GM18526 (cell line): ENCODE measurements around the gene PCGF3.

ENCODE experiments used
- POLR2A ChIP-seq: IDR thresholded peaks from 3 replicates; pipeline ENCODE4 v1.6.1; 2011; ENCODE audit not compliant: insufficient read length; ENCODE audit errors: extremely low read depth

PCGF3 gene

DNA sequence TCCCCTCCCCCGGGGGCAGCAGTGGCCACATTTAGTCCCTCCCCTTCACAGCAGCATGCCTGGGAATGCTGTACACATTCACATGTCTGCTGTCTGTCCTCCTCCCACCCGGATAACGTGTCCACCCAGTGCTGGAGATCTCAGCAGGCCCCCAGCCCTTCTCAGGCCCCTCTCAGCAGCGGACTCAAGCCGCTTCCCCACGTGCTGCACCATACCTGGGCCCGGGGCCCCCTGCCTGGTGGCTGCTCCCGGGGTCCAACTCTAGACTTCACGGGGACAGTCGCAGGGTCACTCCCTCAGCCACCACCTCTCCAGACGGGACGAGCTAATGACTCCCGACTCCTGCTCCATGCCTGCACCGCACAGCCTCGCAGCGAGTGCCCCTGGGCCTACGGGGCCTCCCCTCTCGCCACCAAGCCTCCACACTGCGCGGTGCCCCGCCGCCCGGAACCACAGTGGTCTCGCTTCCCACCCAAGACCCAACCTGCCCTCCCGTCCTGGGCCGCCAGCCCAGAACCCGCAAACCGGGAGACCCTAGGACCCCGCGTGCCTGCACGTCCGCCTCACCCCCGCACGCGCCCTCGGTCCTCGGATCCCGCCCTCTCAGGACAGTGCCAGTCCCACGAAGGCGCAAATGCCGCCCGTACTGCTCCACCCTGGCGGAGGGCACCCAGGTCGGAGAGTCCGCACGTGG lies 1.3 kb upstream of the PCGF3 start:
- TF ChIP-seq POLR2A = no peak

DNA sequence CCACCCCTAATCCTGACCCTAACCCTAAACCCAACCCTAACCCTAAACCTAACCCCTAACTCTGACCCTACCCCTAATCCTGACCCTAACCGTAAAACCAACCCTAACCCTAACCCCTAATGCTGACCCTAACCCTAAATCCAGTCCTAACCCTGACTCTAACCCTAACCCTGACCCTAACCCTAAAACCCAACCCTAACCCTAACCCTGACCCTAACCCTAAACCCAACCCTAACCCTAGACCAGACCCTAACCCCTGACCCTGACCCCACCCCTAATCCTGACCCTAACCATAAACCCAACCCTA lies 708 bp upstream of the PCGF3 start:
- no peak for TF ChIP-seq POLR2A

DNA sequence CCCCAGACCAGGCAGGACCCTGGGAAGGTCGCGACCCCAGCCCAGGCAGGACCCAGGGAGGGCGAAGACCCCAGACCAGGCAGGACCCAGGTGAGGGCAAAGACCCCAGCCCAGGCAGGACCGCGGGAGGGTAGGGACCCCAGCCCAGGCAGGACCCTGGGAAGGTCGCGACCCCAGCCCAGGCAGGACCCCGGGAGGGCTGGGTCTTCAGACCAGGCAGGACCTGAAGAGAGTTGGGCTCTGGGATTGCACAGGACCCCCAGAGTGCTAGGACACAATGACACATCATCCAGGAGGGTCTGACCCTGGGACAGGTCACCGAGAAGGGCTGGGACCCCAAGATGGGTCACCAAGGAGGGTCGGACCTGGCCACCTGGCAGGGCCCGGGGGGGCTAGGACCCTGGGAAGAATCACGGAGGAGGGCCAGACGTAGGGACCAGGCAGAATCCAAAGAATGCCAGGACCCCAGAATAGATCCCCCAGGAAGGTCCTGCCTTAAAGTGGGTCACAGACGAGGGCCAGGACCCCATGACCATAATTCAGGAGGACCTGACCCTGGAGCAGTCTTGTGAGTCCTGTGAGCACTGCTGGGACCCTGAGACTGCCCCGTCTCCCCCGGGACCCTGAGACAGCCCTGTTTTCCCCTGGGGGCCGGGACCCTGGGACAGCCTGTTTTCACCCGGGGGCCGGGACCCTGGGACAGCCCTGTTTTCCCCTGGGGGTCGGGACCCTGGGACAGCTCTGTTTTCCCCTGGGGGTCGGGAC lies 1.4 kb downstream of the PCGF3 start:
- no peak for TF ChIP-seq POLR2A

DNA sequence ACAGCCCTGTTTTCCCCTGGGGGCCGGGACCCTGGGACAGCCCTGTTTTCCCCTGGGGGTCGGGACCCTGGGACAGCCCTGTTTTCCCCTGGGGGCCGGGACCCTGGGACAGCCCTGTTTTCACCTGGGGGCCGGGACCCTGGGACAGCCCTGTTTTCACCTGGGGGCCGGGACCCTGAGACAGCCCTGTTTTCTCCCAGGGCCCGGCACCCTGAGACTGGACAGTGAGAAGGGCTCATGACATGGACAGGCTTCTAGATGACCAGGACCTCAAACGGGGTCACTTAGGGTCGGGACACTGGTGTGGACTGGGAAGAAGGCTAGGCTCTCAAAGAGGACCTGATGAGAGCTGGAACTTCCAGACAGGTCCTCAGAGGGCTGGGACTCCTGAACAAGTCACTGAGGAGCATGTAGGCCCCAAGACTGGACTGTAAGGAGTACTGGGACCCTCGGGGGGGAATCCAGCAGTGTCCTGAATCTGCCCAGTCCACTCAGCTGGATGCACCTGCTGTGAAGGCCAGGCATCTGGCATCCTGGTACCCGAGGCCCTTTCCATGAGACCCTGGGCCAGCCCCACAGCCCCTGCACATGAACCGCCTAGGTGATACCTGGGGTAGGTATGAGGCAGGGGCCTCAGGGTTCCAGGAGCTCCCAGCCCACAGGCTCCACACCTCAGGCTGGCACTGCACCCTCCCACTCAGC lies 2.4 kb downstream of the PCGF3 start:
- no peak for TF ChIP-seq POLR2A

DNA sequence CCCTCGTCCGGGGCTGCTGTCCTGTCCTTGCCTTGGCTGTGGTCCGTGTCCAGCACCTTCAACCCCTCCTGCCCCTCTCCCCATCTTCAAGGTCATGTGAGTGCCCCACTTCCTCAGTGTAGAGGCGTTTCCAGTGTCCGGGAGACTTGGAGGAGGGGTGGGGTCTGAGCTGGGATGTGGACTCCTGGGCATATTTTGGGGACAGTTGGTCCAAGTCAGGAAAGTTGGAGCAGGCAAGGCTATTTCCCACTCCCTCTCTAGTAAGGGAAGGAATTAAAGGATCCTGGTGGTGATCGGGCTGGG lies 3.0 kb downstream of the PCGF3 start:
- no peak for TF ChIP-seq POLR2A

DNA sequence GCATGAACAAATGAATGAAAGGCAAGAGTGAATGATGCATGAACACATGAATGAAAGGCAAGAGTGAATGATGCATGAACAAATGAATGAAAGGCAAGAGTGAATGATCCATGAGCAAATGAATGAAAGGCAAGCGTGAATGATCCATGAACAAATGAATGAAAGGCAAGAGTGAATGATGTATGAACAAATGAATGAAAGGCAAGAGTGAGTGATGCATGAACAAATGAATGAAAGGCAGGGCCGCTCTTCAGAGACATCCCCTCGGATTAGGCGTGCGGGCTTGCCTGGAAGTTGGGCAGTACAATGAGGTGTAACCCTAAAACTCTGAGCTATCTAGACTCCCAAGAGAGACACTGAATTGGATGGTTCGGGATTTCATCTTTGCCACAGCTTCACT lies 3.7 kb downstream of the PCGF3 start:
- no peak for TF ChIP-seq POLR2A

DNA sequence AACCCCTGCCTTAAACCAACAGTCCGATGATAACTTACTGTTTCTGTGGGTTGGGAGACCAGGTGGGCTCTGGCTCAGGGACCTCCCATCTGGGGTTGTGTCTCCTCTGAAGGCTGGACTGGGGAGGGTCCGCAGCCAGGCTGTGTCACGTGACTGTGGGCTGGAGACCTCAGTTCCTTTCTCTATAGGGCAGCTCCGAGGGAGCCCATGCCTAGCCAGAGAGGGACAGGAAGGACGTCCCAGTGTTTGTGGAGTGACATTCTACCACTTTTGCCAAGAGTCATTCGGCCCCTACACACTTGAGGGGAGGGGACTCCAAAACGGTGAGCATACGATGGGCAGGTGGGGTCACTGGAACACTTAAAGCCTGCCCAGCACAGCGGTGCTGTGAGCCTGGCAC lies 4.5 kb downstream of the PCGF3 start:
- TF ChIP-seq POLR2A = no peak

DNA sequence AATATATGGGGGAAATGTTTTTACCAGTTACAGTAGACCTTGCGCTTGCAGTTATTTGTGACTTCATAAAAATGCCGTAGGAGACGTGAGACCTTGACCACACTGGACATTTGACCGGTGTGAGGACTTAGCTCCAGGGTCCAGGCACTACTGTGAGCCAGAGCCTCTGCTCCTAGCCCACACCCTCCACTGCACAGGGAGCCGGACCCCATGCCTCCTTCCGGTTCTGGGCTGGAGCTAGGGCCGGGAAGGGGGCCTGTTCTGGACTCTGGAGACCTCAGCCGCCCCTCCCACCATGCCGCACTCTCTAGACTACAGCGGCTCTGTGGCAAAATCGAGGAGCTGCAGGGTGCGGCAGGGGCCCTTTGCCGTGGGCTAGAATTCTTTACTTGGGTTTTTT lies 5.3 kb downstream of the PCGF3 start:
- TF ChIP-seq POLR2A = no peak

DNA sequence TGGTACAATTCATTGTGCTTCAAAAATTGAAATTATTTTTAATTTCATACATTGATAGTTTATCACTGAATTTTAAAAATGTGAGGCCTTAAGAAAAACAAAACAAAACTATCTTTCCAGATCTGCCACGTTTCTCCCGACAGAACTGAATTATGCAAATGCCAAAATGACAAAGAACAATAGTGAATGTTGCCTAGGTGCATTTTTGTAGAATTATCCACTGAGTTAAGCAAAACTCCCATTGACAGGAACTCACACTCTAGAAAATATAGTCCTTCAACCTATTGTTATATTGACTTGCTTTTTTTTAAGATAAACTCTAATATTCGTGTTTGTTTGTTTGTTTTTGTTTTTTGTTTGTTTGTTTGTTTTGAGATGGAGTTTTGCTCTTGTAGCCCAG lies 6.5 kb downstream of the PCGF3 start:
- no peak for TF ChIP-seq POLR2A

DNA sequence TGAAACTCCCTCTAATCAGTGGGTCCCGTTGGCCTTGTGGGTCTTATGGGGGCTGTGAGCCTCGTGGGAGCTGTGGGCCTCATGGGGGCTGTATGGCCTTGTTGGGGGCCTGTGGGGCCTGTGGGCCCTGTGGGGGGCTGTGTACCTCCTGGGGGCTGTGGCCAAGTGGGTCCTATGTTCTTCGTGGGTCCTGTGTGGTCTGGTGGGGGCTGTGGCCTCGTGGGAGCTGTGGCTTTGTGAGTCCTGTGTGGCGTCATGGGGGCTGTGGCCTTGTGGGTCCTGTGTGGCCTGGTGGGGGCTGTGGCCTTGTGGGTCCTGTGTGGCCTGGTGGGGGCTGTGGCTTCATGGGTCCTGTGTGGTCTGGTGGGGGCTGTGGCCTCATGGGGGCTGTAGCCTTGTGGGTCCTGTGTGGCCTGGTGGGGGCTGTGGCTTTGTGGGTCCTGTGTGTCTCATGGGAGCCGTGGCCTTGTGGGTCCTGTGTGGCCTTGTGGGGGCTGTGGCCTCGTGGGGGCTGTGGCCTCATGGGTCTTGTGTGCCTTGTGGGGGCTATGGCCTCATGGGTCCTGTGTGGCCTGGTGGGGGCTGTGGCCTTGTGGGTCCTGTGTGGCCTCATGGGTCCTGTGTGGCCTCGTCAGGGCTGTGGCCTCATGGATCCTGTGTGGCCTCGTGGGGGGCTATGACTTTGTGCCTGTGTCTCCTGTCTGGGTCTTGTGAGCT lies 7.4 kb downstream of the PCGF3 start:
- no peak for TF ChIP-seq POLR2A

DNA sequence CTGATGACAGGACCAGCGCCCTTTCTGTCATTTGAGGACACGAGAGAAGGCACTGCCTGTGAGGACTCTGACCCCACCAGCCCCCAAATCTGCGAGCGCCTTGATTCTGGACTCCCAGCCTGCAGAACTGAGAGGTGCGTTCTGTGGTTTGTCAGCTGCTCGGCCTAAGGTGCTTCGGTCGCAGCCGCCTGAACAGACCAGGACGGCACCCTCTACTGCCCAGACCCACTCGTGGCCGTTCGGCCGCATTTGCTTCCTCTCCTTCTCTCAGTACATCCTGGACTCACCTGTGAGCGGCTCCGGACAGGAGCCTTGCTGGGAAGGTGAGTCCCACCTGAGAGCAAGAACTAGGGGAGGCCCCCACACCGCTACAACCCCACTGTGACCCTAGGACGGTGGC lies 8.5 kb downstream of the PCGF3 start:
- TF ChIP-seq POLR2A = no peak

DNA sequence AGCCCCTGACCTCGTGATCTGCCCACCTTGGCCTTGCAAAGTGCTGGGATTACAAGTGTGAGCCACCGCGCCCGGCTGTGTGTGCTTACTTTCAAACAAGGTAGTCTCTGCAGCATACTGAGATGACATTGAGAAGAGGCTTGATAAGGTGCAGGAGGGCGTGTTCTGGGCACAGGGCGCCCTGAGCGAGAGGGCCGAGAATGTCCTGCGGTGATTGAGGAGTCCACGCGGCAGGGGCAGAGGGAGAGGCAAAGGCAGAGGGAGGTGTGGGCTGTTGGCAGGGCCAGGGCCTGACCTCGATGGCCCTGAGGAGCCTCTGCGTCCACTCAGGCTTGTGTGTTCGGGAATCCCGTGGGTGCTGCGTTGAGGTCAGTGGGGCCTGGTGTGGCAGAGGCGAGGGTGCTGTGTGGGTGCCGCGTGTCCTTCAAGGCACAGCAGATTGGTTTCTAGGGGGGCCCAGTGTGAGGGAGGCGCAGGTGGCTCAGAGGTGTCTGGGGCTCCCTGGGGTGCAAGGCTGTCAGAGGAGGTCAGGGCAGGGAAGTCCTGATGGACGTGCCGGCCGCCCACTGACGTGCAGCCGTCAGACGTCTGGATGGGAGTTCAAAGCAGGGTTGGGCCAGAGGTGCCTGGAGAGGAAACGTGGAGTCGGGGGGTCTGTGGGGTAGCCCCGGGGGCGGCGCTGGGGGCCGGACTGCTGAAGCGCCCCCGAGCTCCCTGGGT lies 12.1 kb downstream of the PCGF3 start:
- TF ChIP-seq POLR2A = no peak

DNA sequence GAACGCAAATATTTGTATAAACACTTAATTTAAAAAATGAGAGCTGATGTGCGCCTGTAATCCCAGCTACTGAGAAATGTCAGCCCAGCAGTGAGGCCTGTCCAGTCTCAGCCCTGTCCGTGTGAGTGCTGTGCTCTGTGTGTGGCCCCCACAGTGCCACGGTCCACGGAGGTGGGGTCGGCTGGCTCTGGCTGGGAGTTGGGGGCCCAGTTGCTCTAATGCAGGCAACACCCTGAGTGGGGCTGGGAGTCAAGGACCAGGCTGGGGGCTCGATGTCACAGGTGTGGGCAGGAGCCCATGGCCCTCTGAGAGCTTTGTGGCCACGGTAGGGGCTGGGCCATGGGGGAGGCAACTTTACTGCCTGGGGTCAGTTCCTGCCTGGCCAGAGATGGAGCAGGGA lies 12.8 kb downstream of the PCGF3 start:
- TF ChIP-seq POLR2A = no peak

DNA sequence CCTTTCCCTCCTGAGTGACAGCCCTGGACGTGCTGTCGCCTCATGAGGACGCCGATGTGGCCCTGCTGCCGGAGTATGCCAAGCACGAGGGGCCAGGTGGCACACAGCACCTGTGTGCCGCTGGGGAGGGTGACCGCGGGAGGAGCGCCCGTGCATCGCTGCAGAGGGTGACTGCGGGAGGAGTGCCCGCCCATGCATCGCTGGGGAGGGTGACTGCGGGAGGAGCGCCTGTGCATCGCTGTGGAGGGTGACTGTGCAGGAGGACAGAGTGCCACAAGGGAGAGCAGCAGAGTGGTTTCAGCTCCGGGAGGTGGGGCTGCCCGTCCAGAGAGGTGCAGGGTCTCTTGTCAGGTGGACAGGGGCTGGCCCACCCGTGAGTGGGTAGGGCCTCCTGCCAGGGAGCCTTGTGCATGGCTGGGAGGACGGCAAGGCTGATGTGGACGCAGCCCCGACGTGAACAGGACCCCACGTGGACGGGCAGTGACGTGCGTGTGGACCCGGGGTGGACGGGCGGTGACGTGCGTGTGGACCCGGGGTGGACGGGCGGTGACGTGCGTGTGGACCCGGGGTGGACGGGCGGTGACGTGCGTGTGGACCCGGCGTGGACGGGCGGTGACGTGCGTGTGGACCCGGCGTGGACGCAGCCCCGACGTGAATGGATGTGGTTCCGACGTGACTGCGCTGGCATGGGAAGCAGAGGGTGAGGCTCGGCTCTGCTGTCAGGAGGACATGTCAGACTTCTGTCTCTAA lies 14.7 kb downstream of the PCGF3 start:
- TF ChIP-seq POLR2A = no peak
